LoVo (cell line): ENCODE measurements around the gene ELL.
"Not testable (repeated sequence)": the region's sequence is repeated elsewhere in the genome, so short reads cannot be mapped to it uniquely, and the experiment has no call there.

Source experiments
- DNase-seq: peaks from one replicate; pipeline ENCODE4 v3.0.0-alpha.2; 2016; ENCODE audit warnings: low spot score

The ELL gene

GRCh38 chr19:18421371-18421959 is 100.4 kb downstream of the ELL start:
- no peak for DNase-seq

- DNase-seq = no peak
These were observed 100.9 kb downstream of the ELL start for GRCh38 chr19:18420930-18421329.

GRCh38 chr19:18419699-18420460 is 102.0 kb downstream of the ELL start:
- DNase-seq = peak; percentile 23

GRCh38 chr19:18419195-18419698 is 102.6 kb downstream of the ELL start, which contains the start of gene SSBP4:
TSS of gene SSBP4 (plus strand) at chr19:18419398. CDS start at chr19:18419649, 251 bp downstream.
- peak; percentile 84 for DNase-seq

- peak; percentile 3 for DNase-seq
These were observed 103.2 kb downstream of the ELL start for GRCh38 chr19:18418483-18419194.

- no peak for DNase-seq
These were observed 103.8 kb downstream of the ELL start for GRCh38 chr19:18418029-18418482.

GRCh38 chr19:18417250-18418028 is 104.4 kb downstream of the ELL start:
- no peak for DNase-seq

- DNase-seq = no peak
These were observed 105.1 kb downstream of the ELL start for GRCh38 chr19:18416778-18417249.

GRCh38 chr19:18415178-18415867 is 106.5 kb downstream of the ELL start:
- no peak for DNase-seq

- no peak for DNase-seq
These were observed 107.2 kb downstream of the ELL start for GRCh38 chr19:18414504-18415177.

GRCh38 chr19:18412610-18413239 is 109.1 kb downstream of the ELL start:
- no peak for DNase-seq

- no peak for DNase-seq
These were observed 113.8 kb downstream of the ELL start for GRCh38 chr19:18408053-18408476.

- DNase-seq = no peak
These were observed 115.1 kb downstream of the ELL start for GRCh38 chr19:18406749-18407148.

- not testable (repeated sequence) for DNase-seq
These were observed 116.1 kb downstream of the ELL start for GRCh38 chr19:18405754-18406153.

GRCh38 chr19:18402455-18403248 is 119.2 kb downstream of the ELL start:
- DNase-seq = not testable (repeated sequence)

- DNase-seq = peak; percentile 72
These were observed 120.2 kb downstream of the ELL start for GRCh38 chr19:18401580-18402112.

GRCh38 chr19:18399008-18399407 is 122.9 kb downstream of the ELL start:
- no peak for DNase-seq

- no peak for DNase-seq
These were observed 124.3 kb downstream of the ELL start, which contains the start of gene LRRC25 for GRCh38 chr19:18397242-18398202. TSS of gene LRRC25 (minus strand) at chr19:18397622. CDS start at chr19:18396963, 659 bp downstream.
